Measurements from ENCODE around the gene IDS.

IDS gene

GRCh38 chrX:149540621-149541520 is 35.8 kb upstream of the IDS start, which contains the start of gene EOLA1:
EOLA1 (plus strand) TSS chrX:149541012; CDS start chrX:149545631, 4,619 bp downstream.
- no peaks in the 10 kb centered on the region for H3K9me3 ChIP-seq (ENCODE audit: control insufficient read depth, insufficient read depth, low read depth, low read length)
- peak within 1 kb of the TSS; percentile 59 for H3K4me3 ChIP-seq (ENCODE audit: low read depth, low read length)
- ChIA-PET CTCF (interaction anchor here (0.6 to 2.0 kb wide), 4 partner anchors 12 to 29 kb away, joined by 3 to 12 read pairs (median 3); no protein-coding TSS in a partner anchor), POLR2A (interaction anchor here (0.6 to 3.2 kb wide), 10 partner anchors 11 to 1046 kb away, joined by 3 to 51 read pairs (median 4); partner anchors contain the start of genes EOLA2 and IDS)
- H3K27ac ChIP-seq (ENCODE audit: extremely low read depth, low read depth, low read length) = peak within 1 kb of the TSS; percentile 65
- H3K4me1 ChIP-seq (ENCODE audit: control insufficient read depth, insufficient read depth, low read length) = no peaks in the 10 kb centered on the region
- peaks cover 0 to 12% of the 10 kb centered on the region in 2 experiments; a peak in 1 of 3 replicates for H3K36me3 ChIP-seq (ENCODE audit: control insufficient read depth in 2 of 2, insufficient read depth in 1 of 2, low read length in 2 of 2)
- TF ChIP-seq ZNF19 (tag by site-specific recombination; IDR thresholded peaks at IDR 0.05; ENCODE audit: low read depth) (no peak), WT1 (tag by site-specific recombination; IDR thresholded peaks at IDR 0.05) (peak; percentile 7; the same call in 1 of the 2 replicates), BCL11A (tag by site-specific recombination; IDR thresholded peaks at IDR 0.05; ENCODE audit: low read depth) (no peak), ZNF792 (tag by site-specific recombination; IDR thresholded peaks at IDR 0.05) (no peak), ZNF24 (tag by site-specific recombination; IDR thresholded peaks at IDR 0.05) (no peak), ZNF324 (tag by site-specific recombination; IDR thresholded peaks at IDR 0.05) (no peak), BCL11B (tag by site-specific recombination; IDR thresholded peaks at IDR 0.05; ENCODE audit: low read depth) (no peak), ZNF449 (tag by site-specific recombination; IDR thresholded peaks at IDR 0.05) (no peak), KLF9 (tag by site-specific recombination; IDR thresholded peaks at IDR 0.05; ENCODE audit: low read depth) (no peak), ZNF416 (tag by site-specific recombination; IDR thresholded peaks at IDR 0.05) (no peak), ZNF658 (tag by site-specific recombination; IDR thresholded peaks at IDR 0.05) (no peak), EGR2 (tag by site-specific recombination; IDR thresholded peaks at IDR 0.05; ENCODE audit: low read depth) (peak; percentile 77), KLF8 (tag by site-specific recombination; IDR thresholded peaks at IDR 0.05) (peak; percentile 15; the same call in 1 of the 2 replicates), ZBTB1 (tag by site-specific recombination; IDR thresholded peaks at IDR 0.05) (no peak), ZNF280D (tag by site-specific recombination; IDR thresholded peaks at IDR 0.05) (no peak), ZNF555 (tag by site-specific recombination; conservative IDR thresholded peaks at IDR 0.05) (no peak), ZSCAN18 (tag by site-specific recombination; IDR thresholded peaks at IDR 0.05) (no peak), ZNF16 (tag by site-specific recombination; IDR thresholded peaks at IDR 0.05; ENCODE audit: low read depth) (no peak), ZNF596 (tag by site-specific recombination; IDR thresholded peaks at IDR 0.05) (no peak), GFI1B (tag by site-specific recombination; IDR thresholded peaks at IDR 0.05) (no peak), ZNF548 (tag by site-specific recombination; IDR thresholded peaks at IDR 0.05) (no peak), ZNF501 (tag by site-specific recombination; IDR thresholded peaks at IDR 0.05) (0 out of 2 replicates have a peak, but pooled peaks have one; percentile 37), ZNF23 (tag by site-specific recombination; IDR thresholded peaks at IDR 0.05; ENCODE audit: borderline replicate concordance) (no peak), ZNF335 (tag by site-specific recombination; conservative IDR thresholded peaks at IDR 0.05) (peak; percentile 97), ZNF704 (tag by site-specific recombination; IDR thresholded peaks at IDR 0.05) (no peak), ZBTB17 (tag by site-specific recombination; IDR thresholded peaks at IDR 0.05) (peak; percentile 93), GLIS1 (tag by site-specific recombination; IDR thresholded peaks at IDR 0.05) (peak; percentile 38; the same call in 1 of the 2 replicates), TRIM28 (IDR thresholded peaks at IDR 0.05; ENCODE audit: borderline replicate concordance, low read length) (peak; percentile 50; the same call in 1 of the 2 replicates), HOXA7 (CRISPR knock-in tag; IDR thresholded peaks at IDR 0.05; ENCODE audit: borderline replicate concordance) (no peak)

Data from HEK293 (cell line).